Stimulated activated CD4-positive, alpha-beta T cell treated with anti-CD3 and anti-CD28 coated beads, TNF-alpha, amount 100 ng/mL, for 1 hour (primary cell): Measurements from ENCODE around the gene CUBN.

Source experiments
- DNase-seq, 3 donors: peaks; one replicate each; pipeline ENCODE4 v3.0.0-alpha.2; 2020; ENCODE audit warnings: low read depth in 3 of 3, low spot score in 1 of 3

The CUBN gene

GRCh38 chr10:16798571-16798970, 331.0 kb downstream of the CUBN start:
- DNase-seq = no peak

- no peak for DNase-seq
Observed at GRCh38 chr10:16795410-16796073, 334.1 kb downstream of the CUBN start.

- no peak for DNase-seq
Observed at GRCh38 chr10:16794005-16794404, 335.6 kb downstream of the CUBN start.

GRCh38 chr10:16792675-16793074, 336.9 kb downstream of the CUBN start:
- no peak for DNase-seq

- DNase-seq = no peak
Observed at GRCh38 chr10:16789765-16790164, 339.8 kb downstream of the CUBN start.

GRCh38 chr10:16789261-16789660, 340.4 kb downstream of the CUBN start:
- no peak for DNase-seq

- no peak for DNase-seq
Observed at GRCh38 chr10:16788778-16789177, 340.8 kb downstream of the CUBN start.

- no peak for DNase-seq
Observed at GRCh38 chr10:16788125-16788524, 341.5 kb downstream of the CUBN start.

- DNase-seq = peak; percentile 25 to 36 (median 29)
Observed at GRCh38 chr10:16787361-16787791, 342.2 kb downstream of the CUBN start.

GRCh38 chr10:16780338-16780880, 349.2 kb downstream of the CUBN start:
- no peak for DNase-seq

- peak in 1 of 3 donors; percentile 47 for DNase-seq
Observed at GRCh38 chr10:16779384-16779915, 350.2 kb downstream of the CUBN start.

GRCh38 chr10:16777473-16778370, 351.9 kb downstream of the CUBN start:
- no peak for DNase-seq

- no peak for DNase-seq
Observed at GRCh38 chr10:16776896-16777295, 352.7 kb downstream of the CUBN start.
